Upper lobe of left lung (tissue), 6 donors: ENCODE measurements around the gene ALS2. TPM values are rescaled to one million over a fixed set of nuclear protein-coding genes. Genes with fewer than 3 reads are reported as not detected.

ENCODE experiments used
- ATAC-seq, 2 donors: fragments of 200-7000 bp; cut with Tn5 transposase; one replicate each; pipeline ENCODE4 v1.9.1; 2022; ENCODE audit warnings: mild to moderate bottlenecking in 2 of 2, moderate library complexity in 2 of 2; ENCODE audit not compliant: low FRiP score in 2 of 2
- DNase-seq, 2 donors: peaks; one replicate each; pipeline ENCODE4 v3.0.0-alpha.2; 2019 to 2020
- H3K27ac ChIP-seq, 4 donors: fragments of 200-600 bp; sonication (generic); one replicate each; pipeline ENCODE4 v1.5.1; 2016 to 2019
- H3K27me3 ChIP-seq, 4 donors: fragments of 200-600 bp; sonication (generic); one replicate each; pipeline ENCODE4 v1.5.1; 2017 to 2019
- H3K36me3 ChIP-seq, 4 donors: fragments of 200-600 bp; sonication (generic); one replicate each; pipeline ENCODE4 v1.5.1; 2016 to 2019
- H3K4me1 ChIP-seq, 4 donors: fragments of 200-600 bp; sonication (generic); one replicate each; pipeline ENCODE4 v1.5.1; 2018 to 2019
- H3K4me3 ChIP-seq, 4 donors: fragments of 200-600 bp; sonication (generic); one replicate each; pipeline ENCODE4 v1.5.1; 2017 to 2019; ENCODE audit warnings: mild to moderate bottlenecking in 2 of 4, moderate library complexity in 1 of 4
- H3K9me3 ChIP-seq, 4 donors: fragments of 200-600 bp; sonication (generic); one replicate each; pipeline ENCODE4 v1.5.1; 2018 to 2019
- CTCF ChIP-seq, 6 experiments: fragments of 450-650 bp in 4 of 6; fragments of 200-600 bp in 2 of 6; sonication (generic) in 2 of 6; IDR thresholded peaks; one replicate each; pipeline ENCODE4 v1.5.1; 2016 to 2019; ENCODE audit warnings: antibody characterized with exemption in 6 of 6
- EP300 ChIP-seq, 4 donors: sonication (generic); formaldehyde crosslinking; IDR thresholded peaks; one replicate each; pipeline ENCODE4 v1.5.1; 2017; ENCODE audit warnings: antibody characterized with exemption in 4 of 4, control low read depth in 2 of 4
- POLR2A ChIP-seq, 4 donors: fragments of 450-650 bp; IDR thresholded peaks; one replicate each; pipeline ENCODE4 v1.5.1; 2016 to 2017; ENCODE audit warnings: antibody characterized with exemption in 4 of 4, mild to moderate bottlenecking in 2 of 4
- POLR2AphosphoS5 ChIP-seq, 2 donors: sonication (generic); formaldehyde crosslinking; IDR thresholded peaks; one replicate each; pipeline ENCODE4 v1.5.1; 2017; ENCODE audit warnings: antibody characterized with exemption in 2 of 2
- WGBS, 2 donors: methylation state at CpG; one replicate each; pipeline ENCODE4 v1.1.5; 2017 to 2018; 5-methylcytosine and 5-hydroxymethylcytosine counted together
- total RNA-seq, 6 donors: library from RNA; depleted of rRNA in 4 of 6; stranded (reverse); fragments of >200 nt in 4 of 6; gene quantifications; one replicate each; pipeline versions ENCODE4 v1.1.0 to v1.2.1, GENCODE V29; 2016 to 2021
- donor health status: DM: no; HTN: no; CAD: no; lungs with moderate emphysema.
- donor health status: DM: no; HTN: yes; CAD: no; lungs with severe emphysema.

Gene ALS2
- total RNA-seq, 6 donors from 2014 or later, result 16.5 to 27.8 (median 22.7) TPM

DNA sequence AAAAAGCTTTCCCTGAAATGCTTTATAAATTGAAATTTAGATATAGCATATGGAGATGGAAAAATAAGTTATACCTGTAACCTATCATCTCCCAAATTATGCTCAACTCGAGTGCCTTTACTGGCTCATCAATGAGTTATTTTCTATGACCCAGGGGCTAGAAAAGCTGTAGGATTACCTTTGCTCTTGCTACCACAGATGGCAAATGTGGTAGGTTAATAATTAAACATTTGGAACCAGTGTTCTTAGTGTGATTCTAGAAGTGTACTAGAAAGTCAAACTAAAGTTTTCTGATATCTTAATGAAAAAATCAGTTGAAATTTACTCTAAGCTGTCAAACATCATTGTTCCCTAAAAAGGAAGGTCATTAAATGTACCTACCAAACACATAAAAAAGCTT, 22.5 kb downstream of the ALS2 start:
- no peaks in the 10 kb centered on the region for H3K9me3 ChIP-seq
- H3K4me3 ChIP-seq, result no peak overlapping the region
- no peaks in the 10 kb centered on the region for H3K4me1 ChIP-seq
- H3K27ac ChIP-seq, result no peak overlapping the region
- TF ChIP-seq EP300 (IDR thresholded peaks at IDR 0.05) (no peak), CTCF (IDR thresholded peaks at IDR 0.05) (no peak), POLR2A (IDR thresholded peaks at IDR 0.05) (no peak), POLR2AphosphoS5 (IDR thresholded peaks at IDR 0.05) (no peak)
- H3K36me3 ChIP-seq, result peaks cover 0 to 61% (median 36%) of the 10 kb centered on the region in 4 donors
- ATAC-seq (no peak), DNase-seq (no peak)
- WGBS, 2 donors, result 0% methylated on average over 1 of the region's 1 CpG
- H3K27me3 ChIP-seq, result no peaks in the 10 kb centered on the region

- ATAC-seq (no peak), DNase-seq (no peak)
- peaks cover 0 to 32% (median 16%) of the 10 kb centered on the region in 4 donors for H3K36me3 ChIP-seq
- no peaks in the 10 kb centered on the region for H3K9me3 ChIP-seq
- H3K27me3 ChIP-seq, result no peaks in the 10 kb centered on the region
- H3K4me1 ChIP-seq, result no peaks in the 10 kb centered on the region
- no peak for TF ChIP-seq EP300 (IDR thresholded peaks at IDR 0.05)
- no peak for TF ChIP-seq CTCF (IDR thresholded peaks at IDR 0.05)
- no peak for TF ChIP-seq POLR2A (IDR thresholded peaks at IDR 0.05)
- TF ChIP-seq POLR2AphosphoS5 (IDR thresholded peaks at IDR 0.05), result no peak
- 93 to 95% methylated on average over 6 of the region's 6 CpGs for WGBS, 2 donors
- no peak overlapping the region for H3K4me3 ChIP-seq
- no peak overlapping the region for H3K27ac ChIP-seq
Measured at GRCh38 chr2:201754717-201755415, 25.9 kb downstream of the ALS2 start.

DNA sequence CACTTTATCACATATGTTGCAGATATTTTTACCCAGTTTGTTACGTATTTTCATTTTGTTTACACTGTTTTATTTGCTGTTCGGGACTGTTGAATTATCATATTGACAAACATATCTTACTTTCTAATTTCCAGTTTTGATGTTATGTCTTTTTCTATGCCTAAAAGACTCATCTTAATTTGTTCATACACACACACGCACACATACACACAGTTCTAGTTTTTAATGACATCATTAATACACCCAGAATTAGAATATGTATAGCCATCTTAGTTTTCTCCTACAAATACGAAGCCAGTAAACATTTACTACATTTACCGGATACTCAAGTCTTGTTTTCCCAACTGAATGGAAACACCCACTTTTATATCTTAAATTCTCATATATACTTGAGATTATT, 29.2 kb downstream of the ALS2 start:
- Histone ChIP-seq H3K4me3 (no peak overlapping the region), H3K36me3 (peaks cover 3 to 30% (median 12%) of the 10 kb centered on the region in 4 donors), H3K27ac (no peak overlapping the region), H3K27me3 (no peaks in the 10 kb centered on the region), H3K9me3 (no peaks in the 10 kb centered on the region), H3K4me1 (no peaks in the 10 kb centered on the region)
- ATAC-seq (no peak), DNase-seq (no peak)
- no peak for TF ChIP-seq POLR2AphosphoS5 (IDR thresholded peaks at IDR 0.05)
- no peak for TF ChIP-seq POLR2A (IDR thresholded peaks at IDR 0.05)
- no peak for TF ChIP-seq EP300 (IDR thresholded peaks at IDR 0.05)
- TF ChIP-seq CTCF (IDR thresholded peaks at IDR 0.05), result no peak
- WGBS, 2 donors, result 77 to 78% methylated on average over 5 of the region's 5 CpGs

DNA sequence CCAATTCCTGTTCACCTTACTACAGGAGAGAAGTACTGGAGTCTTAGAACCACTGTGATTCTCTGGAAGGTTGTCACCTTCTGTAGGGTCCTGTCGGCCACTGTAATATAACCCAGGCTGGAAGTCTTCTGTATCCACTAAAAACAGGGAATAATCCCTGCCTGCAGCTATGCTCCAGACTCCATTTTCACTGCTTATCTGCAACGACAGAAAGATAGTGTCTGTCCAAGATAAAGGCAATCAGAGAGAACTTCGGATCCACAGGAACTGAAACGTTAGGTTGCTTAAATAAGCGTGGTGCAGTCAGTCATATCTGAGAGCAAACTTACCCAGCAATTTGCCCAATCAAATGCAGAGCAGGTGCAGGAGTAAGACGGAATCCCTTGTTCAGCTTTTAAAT, 34.2 kb downstream of the ALS2 start:
- peaks cover 18 to 64% (median 36%) of the 10 kb centered on the region in 4 donors for H3K36me3 ChIP-seq
- TF ChIP-seq POLR2AphosphoS5 (IDR thresholded peaks at IDR 0.05), result no peak
- TF ChIP-seq EP300 (IDR thresholded peaks at IDR 0.05), result no peak
- TF ChIP-seq POLR2A (IDR thresholded peaks at IDR 0.05), result no peak
- TF ChIP-seq CTCF (IDR thresholded peaks at IDR 0.05), result no peak
- 82 to 91% methylated on average over 6 of the region's 6 CpGs for WGBS, 2 donors

DNA sequence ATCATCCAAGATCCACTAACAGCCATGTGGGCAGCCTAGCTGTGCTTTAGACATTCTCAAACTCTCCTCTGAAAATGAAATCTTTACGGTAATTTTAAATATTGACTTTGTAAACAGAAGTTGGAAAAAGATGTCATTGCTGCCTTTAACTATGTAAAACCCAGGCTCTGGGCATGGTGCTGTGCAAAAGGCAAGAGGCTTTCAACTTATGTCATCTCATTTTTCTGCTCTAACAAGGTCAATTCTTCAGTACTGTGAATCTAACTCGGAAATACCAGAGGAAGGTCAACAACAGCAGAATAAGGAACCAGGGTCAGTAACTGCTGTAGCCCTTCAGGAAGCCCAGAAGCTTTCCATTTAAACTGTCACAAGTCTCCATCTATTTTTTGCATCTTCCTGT, 45.2 kb downstream of the ALS2 start:
- ATAC-seq (no peak), DNase-seq (no peak)
- Histone ChIP-seq H3K27ac (no peak overlapping the region), H3K9me3 (peaks cover 0 to 8% (median 1%) of the 10 kb centered on the region in 4 donors), H3K4me1 (no peaks in the 10 kb centered on the region), H3K27me3 (no peaks in the 10 kb centered on the region), H3K36me3 (peaks cover 6 to 60% (median 23%) of the 10 kb centered on the region in 4 donors), H3K4me3 (no peak overlapping the region)
- TF ChIP-seq POLR2A (IDR thresholded peaks at IDR 0.05), result no peak
- no peak for TF ChIP-seq POLR2AphosphoS5 (IDR thresholded peaks at IDR 0.05)
- 68 to 79% methylated on average over 2 of the region's 2 CpGs for WGBS, 2 donors

More for the DNA sequence above, 34.2 kb downstream of the ALS2 start:
- Histone ChIP-seq H3K27me3 (no peaks in the 10 kb centered on the region), H3K4me1 (no peaks in the 10 kb centered on the region), H3K9me3 (no peaks in the 10 kb centered on the region), H3K4me3 (no peak overlapping the region), H3K27ac (no peak overlapping the region)
- ATAC-seq (no peak), DNase-seq (no peak)
